ENCODE measurements around the gene L2HGDH.

GRCh38 chr14:50225067-50225973, 86.7 kb downstream of the L2HGDH start:
- TF ChIP-seq RAD21 (IDR thresholded peaks at IDR 0.05; ENCODE audit: low read length), result no peak
- no peak for TF ChIP-seq POLR2A (IDR thresholded peaks at IDR 0.05; ENCODE audit: low read depth, low read length)
- no peak for TF ChIP-seq CTCF (conservative IDR thresholded peaks at IDR 0.05; ENCODE audit: low read depth, low read length)
- no peak for TF ChIP-seq MAZ (IDR thresholded peaks at IDR 0.05; ENCODE audit: borderline replicate concordance, low read depth, low read length)
- TF ChIP-seq, protein P1, sequence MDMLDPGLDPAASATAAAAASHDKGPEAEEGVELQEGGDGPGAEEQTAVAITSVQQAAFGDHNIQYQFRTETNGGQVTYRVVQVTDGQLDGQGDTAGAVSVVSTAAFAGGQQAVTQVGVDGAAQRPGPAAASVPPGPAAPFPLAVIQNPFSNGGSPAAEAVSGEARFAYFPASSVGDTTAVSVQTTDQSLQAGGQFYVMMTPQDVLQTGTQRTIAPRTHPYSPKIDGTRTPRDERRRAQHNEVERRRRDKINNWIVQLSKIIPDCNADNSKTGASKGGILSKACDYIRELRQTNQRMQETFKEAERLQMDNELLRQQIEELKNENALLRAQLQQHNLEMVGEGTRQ (IDR thresholded peaks at IDR 0.05; ENCODE audit: low read depth, low read length), result no peak
- TF ChIP-seq RFX5 (IDR thresholded peaks at IDR 0.05; ENCODE audit: low read depth, low read length), result no peak
- no peak for TF ChIP-seq SMC3 (IDR thresholded peaks at IDR 0.05; ENCODE audit: low read depth, low read length)
- TF ChIP-seq BHLHE40 (IDR thresholded peaks at IDR 0.05; ENCODE audit: low read depth, low read length), result no peak
- TF ChIP-seq NFE2L2 (IDR thresholded peaks at IDR 0.05; ENCODE audit: low read depth, low read length), result no peak
- no peak for TF ChIP-seq RCOR1 (IDR thresholded peaks at IDR 0.05; ENCODE audit: insufficient replicate concordance, low read length)
- no peak for TF ChIP-seq CEBPB (IDR thresholded peaks at IDR 0.05; ENCODE audit: low read depth, low read length)
- no peak for TF ChIP-seq MXI1 (IDR thresholded peaks at IDR 0.05; ENCODE audit: borderline replicate concordance, low read depth, low read length)

All from IMR-90 (cell line).